DND-41 (cell line): ENCODE measurements around the gene USP7.

Experiments used
- CTCF ChIP-seq: IDR thresholded peaks from 2 replicates; pipeline ENCODE4 v1.5.1; 2012; ENCODE audit warnings: borderline replicate concordance, low read length, moderate library complexity, mild to moderate bottlenecking; ENCODE audit not compliant: poor library complexity, severe bottlenecking; ENCODE audit errors: extremely low read depth
- EZH2 ChIP-seq: IDR thresholded peaks from 3 replicates; pipeline ENCODE4 v1.6.1; 2012; ENCODE audit warnings: borderline replicate concordance, low read depth, mild to moderate bottlenecking, moderate library complexity, low read length, inconsistent platforms; ENCODE audit not compliant: severe bottlenecking

GRCh38 chr16:8936421-8936820 is 27.3 kb downstream of the USP7 start:
- no peak for TF ChIP-seq EZH2
- peak; percentile 74 for TF ChIP-seq CTCF
